T-helper 2 cell treated with Interferon-gamma antibody and Interleukin-4, amounts not matched to agents 100 ng/mL and 5 ng/mL, for 36 hours (primary cell): ENCODE data around the gene CDC14B. TPM values are rescaled to one million over a fixed set of nuclear protein-coding genes. Genes with fewer than 3 reads are reported as not detected.

Experiments used
- intact Hi-C: fragments of 100-400 bp; cut with micrococcal nuclease; formaldehyde crosslinking; loops from one replicate; pipeline ENCODE4 v1.15.1; 2023
- total RNA-seq: library from RNA; stranded (reverse); gene quantifications from 2 replicates; pipeline ENCODE4 v1.2.3, GENCODE V29; 2022

The CDC14B gene
- total RNA-seq, 1 donor from 2014 or later, result 1.1 TPM

DNA sequence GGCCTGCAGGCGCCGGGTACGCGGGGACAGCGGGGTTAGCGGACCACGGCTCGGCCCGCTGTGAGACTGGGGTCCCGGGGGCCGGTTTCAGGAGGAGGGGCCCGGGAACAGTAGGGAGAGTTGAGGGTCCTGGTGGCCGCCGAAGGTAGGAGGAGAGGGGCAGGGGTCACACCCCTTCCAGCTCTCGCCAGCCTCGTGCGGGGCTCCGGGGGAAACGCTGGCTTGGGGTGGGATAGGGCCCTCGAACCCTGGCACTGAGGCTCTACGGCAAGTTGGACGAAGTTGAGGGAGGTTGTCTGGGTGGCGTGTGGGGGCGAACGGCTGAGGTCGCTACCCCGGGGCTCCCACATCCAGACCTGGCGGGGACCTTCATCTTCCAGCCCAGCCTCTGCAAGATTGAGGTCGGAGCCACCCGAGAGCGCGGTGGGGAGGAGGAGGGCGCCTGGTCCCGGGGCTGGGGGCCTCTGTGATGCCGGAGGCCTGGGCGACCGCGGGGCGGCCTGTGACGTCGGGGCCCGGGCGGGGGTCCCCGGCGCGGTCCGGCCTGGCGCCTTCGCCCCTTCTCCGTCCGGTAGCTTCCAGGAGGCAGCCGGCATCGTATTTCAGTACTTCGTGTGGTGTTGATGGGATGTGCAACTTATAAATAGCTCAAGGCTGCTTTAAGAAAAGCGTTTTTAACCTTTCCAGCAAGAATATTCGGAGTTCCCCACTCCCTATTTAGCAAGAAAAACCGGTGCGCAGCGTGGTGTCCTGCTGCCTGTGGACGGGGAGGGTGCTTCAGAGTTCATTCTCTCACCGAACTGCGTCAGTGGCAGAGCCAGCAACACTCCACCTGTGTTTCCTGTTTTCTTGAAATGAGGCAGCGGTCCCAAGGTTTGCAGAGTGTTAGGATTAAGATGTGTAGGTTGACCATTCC is 168.8 kb downstream of the CDC14B start:
- intact Hi-C loops, result loop anchor here (1.0 to 5.0 kb wide), 3 partner anchors 33 to 201 kb away; partner anchors contain the start of gene ZNF367

Other genes starting within 250 kb of the CDC14B start
- 6.0 and 6.8 TPM in 2 replicates for gene SLC35D2, start 236.1 kb downstream of the CDC14B start, total RNA-seq
- gene ZNF367, start 201.5 kb downstream of the CDC14B start, total RNA-seq, result 26.1 and 26.8 TPM in 2 replicates
- gene HABP4, start 169.7 kb downstream of the CDC14B start, total RNA-seq, result 5.8 and 6.5 TPM in 2 replicates
- 6.6 and 9.4 TPM in 2 replicates for gene PRXL2C, start 35.5 kb upstream of the CDC14B start, total RNA-seq
- gene ZNF510, start 158.2 kb upstream of the CDC14B start, total RNA-seq, result 10.5 and 12.0 TPM in 2 replicates
- 5.0 and 5.7 TPM in 2 replicates for gene ZNF782, start 234.7 kb upstream of the CDC14B start, total RNA-seq